Measurements from ENCODE around the gene AKAP14. TPM values are rescaled to one million over a fixed set of nuclear protein-coding genes. Genes with fewer than 3 reads are reported as not detected.

AKAP14 gene
- total and polyA plus RNA-seq, 2 experiments from 2014 or later, result 2.5 to 3.3 TPM

DNA sequence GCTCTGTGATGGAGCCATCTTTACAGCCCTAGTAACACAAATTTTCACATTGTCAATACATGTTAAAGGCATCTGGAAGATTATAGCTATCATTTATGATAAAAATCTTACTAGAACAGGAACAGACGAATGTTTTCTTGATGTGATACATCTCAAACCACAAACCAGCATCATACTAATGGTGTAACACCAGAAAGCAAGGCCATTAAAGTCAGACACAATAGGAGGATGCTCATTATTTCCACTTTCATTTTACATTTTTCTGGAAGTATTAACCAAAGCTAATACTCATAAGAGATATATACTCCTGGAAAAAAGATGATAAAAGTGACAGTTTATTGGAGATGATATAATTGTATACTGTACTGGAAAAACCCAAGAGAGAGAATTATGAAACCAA lies 5.3 kb downstream of the AKAP14 start:
- Histone ChIP-seq H3K4me3 (no peak overlapping the region), H3F3A (replicated peaks; ENCODE audit: low read depth) (no peaks in the 10 kb centered on the region), H3K27ac (ENCODE audit: low read depth) (no peak overlapping the region), H3K36me3 (ENCODE audit: insufficient read depth) (no peaks in the 10 kb centered on the region), H3K9me2 (ENCODE audit: insufficient read depth) (no peaks in the 10 kb centered on the region), H3K79me2 (replicated peaks; ENCODE audit: insufficient read depth) (no peaks in the 10 kb centered on the region), H3K4me2 (no peak overlapping the region), H4K20me1 (replicated peaks; ENCODE audit: insufficient read depth) (no peaks in the 10 kb centered on the region), H3K4me1 (ENCODE audit: insufficient read depth) (no peaks in the 10 kb centered on the region), H2AFZ (no peak overlapping the region), H3K27me3 (ENCODE audit: insufficient read depth) (no peaks in the 10 kb centered on the region)
- TF ChIP-seq CREB1 (CRISPR knock-in tag; IDR thresholded peaks at IDR 0.05; ENCODE audit: low read depth) (no peak), JUNB (IDR thresholded peaks at IDR 0.05; ENCODE audit: unreplicated experiment) (no peak), ZNF114 (CRISPR knock-in tag; IDR thresholded peaks at IDR 0.05) (no peak), ZNF331 (CRISPR knock-in tag; IDR thresholded peaks at IDR 0.05; ENCODE audit: low read depth) (no peak), POLR2AphosphoS5 (IDR thresholded peaks at IDR 0.05; ENCODE audit: low read depth) (no peak), REST (IDR thresholded peaks at IDR 0.05; ENCODE audit: unreplicated experiment) (no peak), ETS1 (IDR thresholded peaks at IDR 0.05) (no peak), EZH2phosphoT487 (IDR thresholded peaks at IDR 0.05; ENCODE audit: unreplicated experiment) (no peak)
- peaks cover 2% of the 10 kb centered on the region; the same call in 2 of the 3 replicates for H3K4me1 Mint-ChIP-seq
- no peak for ATAC-seq
- no peaks in the 10 kb centered on the region for H3K9me3 Mint-ChIP-seq
- no peak overlapping the region for H3K27ac Mint-ChIP-seq
- DNase-seq (ENCODE audit: low spot score), result no peak
- no peak overlapping the region for H3K4me3 Mint-ChIP-seq
- no peaks in the 10 kb centered on the region for H3K36me3 Mint-ChIP-seq (ENCODE audit: low read depth)
- peaks cover 2% of the 10 kb centered on the region for H3K27me3 Mint-ChIP-seq (ENCODE audit: insufficient read depth, low read depth, poor library complexity)

- Histone ChIP-seq H3K4me3 (no peak overlapping the region), H3K27me3 (ENCODE audit: insufficient read depth) (no peaks in the 10 kb centered on the region), H3K9me2 (ENCODE audit: insufficient read depth) (no peaks in the 10 kb centered on the region), H3F3A (replicated peaks; ENCODE audit: low read depth) (no peaks in the 10 kb centered on the region), H3K27ac (ENCODE audit: low read depth) (no peak overlapping the region), H3K36me3 (ENCODE audit: insufficient read depth) (no peaks in the 10 kb centered on the region), H3K4me2 (no peak overlapping the region), H3K4me1 (ENCODE audit: insufficient read depth) (no peaks in the 10 kb centered on the region), H4K20me1 (replicated peaks; ENCODE audit: insufficient read depth) (no peaks in the 10 kb centered on the region), H3K79me2 (replicated peaks; ENCODE audit: insufficient read depth) (no peaks in the 10 kb centered on the region), H2AFZ (no peak overlapping the region)
- DNase-seq (ENCODE audit: low spot score), result no peak
- H3K4me1 Mint-ChIP-seq, result no peaks in the 10 kb centered on the region
- no peaks in the 10 kb centered on the region for H3K9me3 Mint-ChIP-seq
- H3K4me3 Mint-ChIP-seq, result no peak overlapping the region
- ATAC-seq, result no peak
- H3K36me3 Mint-ChIP-seq (ENCODE audit: low read depth), result no peaks in the 10 kb centered on the region
- no peak overlapping the region for H3K27ac Mint-ChIP-seq
- no peaks in the 10 kb centered on the region for H3K27me3 Mint-ChIP-seq (ENCODE audit: insufficient read depth, low read depth, poor library complexity)
- TF ChIP-seq ZNF331 (CRISPR knock-in tag; IDR thresholded peaks at IDR 0.05; ENCODE audit: low read depth) (no peak), STAT1 (IDR thresholded peaks at IDR 0.05; ENCODE audit: unreplicated experiment) (no peak), ZNF114 (CRISPR knock-in tag; IDR thresholded peaks at IDR 0.05) (no peak), EZH2 (IDR thresholded peaks at IDR 0.05; ENCODE audit: low read depth, unreplicated experiment) (no peak), CREB1 (CRISPR knock-in tag; IDR thresholded peaks at IDR 0.05; ENCODE audit: low read depth) (no peak)
Observed at GRCh38 chrX:119916310-119916709, 20.6 kb downstream of the AKAP14 start.
